ENCODE data around the gene NEURL2. TPM values are rescaled to one million over a fixed set of nuclear protein-coding genes. Genes with fewer than 3 reads are reported as not detected.

NEURL2 gene
- total RNA-seq, 1 donor from 2014 or later: 0.24 TPM

- H3K4me3 ChIP-seq: no peak overlapping the region
- no peak overlapping the region for H3K9ac ChIP-seq
- H3K4me2 ChIP-seq: no peak overlapping the region
- H3F3A ChIP-seq (ENCODE audit: low read depth): no peaks in the 10 kb centered on the region
- H3K27me3 Mint-ChIP-seq (ENCODE audit: insufficient read depth, low read depth): no peaks in the 10 kb centered on the region
- TF ChIP-seq CTCF (IDR thresholded peaks at IDR 0.05) (no peak), EZH2 (IDR thresholded peaks at IDR 0.05) (no peak), EZH2phosphoT487 (IDR thresholded peaks at IDR 0.05) (no peak)
- H3K36me3 Mint-ChIP-seq: no peaks in the 10 kb centered on the region
- no peaks in the 10 kb centered on the region for H3K9me3 ChIP-seq (ENCODE audit: low read depth)
- H3K4me1 Mint-ChIP-seq: peaks cover 2% of the 10 kb centered on the region
- H2AFZ ChIP-seq (replicated peaks): no peak overlapping the region
- H3K4me1 ChIP-seq: no peaks in the 10 kb centered on the region
- no peak overlapping the region for H3K27ac Mint-ChIP-seq
- no peaks in the 10 kb centered on the region for H3K79me2 ChIP-seq (ENCODE audit: low read depth)
- H3K4me3 Mint-ChIP-seq: no peak overlapping the region
- no peak overlapping the region for H3K27ac ChIP-seq
- DNase-seq (ENCODE audit: low spot score): no peak
- H3K36me3 ChIP-seq: no peaks in the 10 kb centered on the region
- no peaks in the 10 kb centered on the region for H3K9me3 Mint-ChIP-seq
- H4K20me1 ChIP-seq (ENCODE audit: low read depth): no peaks in the 10 kb centered on the region
- H3K27me3 ChIP-seq: no peaks in the 10 kb centered on the region
Measured at GRCh38 chr20:45850238-45850637, 40.8 kb downstream of the NEURL2 start.

GRCh38 chr20:45848969-45849582 is 41.9 kb downstream of the NEURL2 start:
- Mint-ChIP-seq H3K4me1 (no peaks in the 10 kb centered on the region), H3K36me3 (peaks cover 3% of the 10 kb centered on the region), H3K27ac (no peak overlapping the region), H3K4me3 (no peak overlapping the region), H3K9me3 (no peaks in the 10 kb centered on the region), H3K27me3 (ENCODE audit: insufficient read depth, low read depth) (no peaks in the 10 kb centered on the region)
- no peak for TF ChIP-seq EZH2phosphoT487 (IDR thresholded peaks at IDR 0.05)
- no peak for TF ChIP-seq EZH2 (IDR thresholded peaks at IDR 0.05)
- no peak for TF ChIP-seq CTCF (IDR thresholded peaks at IDR 0.05)
- H3K27ac ChIP-seq: no peak overlapping the region
- H3K4me1 ChIP-seq: no peaks in the 10 kb centered on the region
- H3K79me2 ChIP-seq (ENCODE audit: low read depth): no peaks in the 10 kb centered on the region
- H3K9me3 ChIP-seq (ENCODE audit: low read depth): no peaks in the 10 kb centered on the region
- no peak overlapping the region for H2AFZ ChIP-seq (replicated peaks)
- H3F3A ChIP-seq (ENCODE audit: low read depth): no peaks in the 10 kb centered on the region
- H3K27me3 ChIP-seq: no peaks in the 10 kb centered on the region
- no peak overlapping the region for H3K4me3 ChIP-seq
- H3K4me2 ChIP-seq: no peak overlapping the region
- no peak for DNase-seq (ENCODE audit: low spot score)
- H3K36me3 ChIP-seq: no peaks in the 10 kb centered on the region
- H4K20me1 ChIP-seq (ENCODE audit: low read depth): no peaks in the 10 kb centered on the region
- peak overlapping the region; percentile 37 for H3K9ac ChIP-seq

- H3K4me1 ChIP-seq: no peaks in the 10 kb centered on the region
- H3K4me1 Mint-ChIP-seq: no peaks in the 10 kb centered on the region
- H3K36me3 ChIP-seq: no peaks in the 10 kb centered on the region
- H3K27me3 ChIP-seq: no peaks in the 10 kb centered on the region
- no peaks in the 10 kb centered on the region for H3K9me3 Mint-ChIP-seq
- DNase-seq (ENCODE audit: low spot score): no peak
- no peak overlapping the region for H2AFZ ChIP-seq (replicated peaks)
- H3K9ac ChIP-seq: peak overlapping the region; percentile 37
- H3K4me3 ChIP-seq: no peak overlapping the region
- no peak overlapping the region for H3K4me2 ChIP-seq
- no peaks in the 10 kb centered on the region for H4K20me1 ChIP-seq (ENCODE audit: low read depth)
- no peaks in the 10 kb centered on the region for H3K79me2 ChIP-seq (ENCODE audit: low read depth)
- no peaks in the 10 kb centered on the region for H3K9me3 ChIP-seq (ENCODE audit: low read depth)
- peaks cover 4% of the 10 kb centered on the region for H3K36me3 Mint-ChIP-seq
- H3K4me3 Mint-ChIP-seq: no peak overlapping the region
- H3F3A ChIP-seq (ENCODE audit: low read depth): no peaks in the 10 kb centered on the region
- TF ChIP-seq EZH2 (IDR thresholded peaks at IDR 0.05): no peak
- no peak for TF ChIP-seq EZH2phosphoT487 (IDR thresholded peaks at IDR 0.05)
- no peak for TF ChIP-seq CTCF (IDR thresholded peaks at IDR 0.05)
- no peak overlapping the region for H3K27ac Mint-ChIP-seq
- H3K27ac ChIP-seq: no peak overlapping the region
- no peaks in the 10 kb centered on the region for H3K27me3 Mint-ChIP-seq (ENCODE audit: insufficient read depth, low read depth)
Measured at GRCh38 chr20:45848421-45848820, 42.6 kb downstream of the NEURL2 start.
